ENCODE data around the gene PTPRE.

Gene PTPRE

GRCh38 chr10:127920306-127921074 lies 13.6 kb downstream of the PTPRE start:
- Mint-ChIP-seq H3K27ac (no peak overlapping the region), H3K4me3 (no peak overlapping the region), H3K27me3 (ENCODE audit: low read depth) (no peaks in the 10 kb centered on the region), H3K9me3 (peaks cover 5% of the 10 kb centered on the region), H3K4me1 (ENCODE audit: low read depth) (peaks cover 8% of the 10 kb centered on the region), H3K36me3 (ENCODE audit: low read depth) (no peaks in the 10 kb centered on the region)
- DNase-seq (ENCODE audit: low spot score), result no peak

GRCh38 chr10:127921075-127921752 lies 14.3 kb downstream of the PTPRE start:
- Mint-ChIP-seq H3K4me3 (no peak overlapping the region), H3K27ac (no peak overlapping the region), H3K27me3 (ENCODE audit: low read depth) (no peaks in the 10 kb centered on the region), H3K36me3 (ENCODE audit: low read depth) (no peaks in the 10 kb centered on the region), H3K9me3 (peaks cover 3% of the 10 kb centered on the region), H3K4me1 (ENCODE audit: low read depth) (peaks cover 8% of the 10 kb centered on the region)
- no peak for DNase-seq (ENCODE audit: low spot score)

GRCh38 chr10:127921753-127922145 lies 14.8 kb downstream of the PTPRE start:
- Mint-ChIP-seq H3K9me3 (no peaks in the 10 kb centered on the region), H3K4me1 (ENCODE audit: low read depth) (peaks cover 8% of the 10 kb centered on the region), H3K4me3 (no peak overlapping the region), H3K36me3 (ENCODE audit: low read depth) (no peaks in the 10 kb centered on the region), H3K27ac (no peak overlapping the region), H3K27me3 (ENCODE audit: low read depth) (peaks cover 2% of the 10 kb centered on the region)
- DNase-seq (ENCODE audit: low spot score), result no peak

GRCh38 chr10:127922206-127922605 lies 15.3 kb downstream of the PTPRE start:
- H3K4me3 Mint-ChIP-seq, result no peak overlapping the region
- H3K36me3 Mint-ChIP-seq (ENCODE audit: low read depth), result no peaks in the 10 kb centered on the region
- H3K27me3 Mint-ChIP-seq (ENCODE audit: low read depth), result peaks cover 2% of the 10 kb centered on the region
- H3K9me3 Mint-ChIP-seq, result no peaks in the 10 kb centered on the region
- no peak overlapping the region for H3K27ac Mint-ChIP-seq
- DNase-seq (ENCODE audit: low spot score), result no peak
- H3K4me1 Mint-ChIP-seq (ENCODE audit: low read depth), result peaks cover 8% of the 10 kb centered on the region

- Mint-ChIP-seq H3K27ac (no peak overlapping the region), H3K27me3 (ENCODE audit: low read depth) (peaks cover 2% of the 10 kb centered on the region), H3K4me1 (ENCODE audit: low read depth) (peaks cover 8% of the 10 kb centered on the region), H3K9me3 (no peaks in the 10 kb centered on the region), H3K36me3 (ENCODE audit: low read depth) (no peaks in the 10 kb centered on the region), H3K4me3 (no peak overlapping the region)
- no peak for DNase-seq (ENCODE audit: low spot score)
Observed at GRCh38 chr10:127922675-127923366, 15.9 kb downstream of the PTPRE start.

- no peak for DNase-seq (ENCODE audit: low spot score)
- no peak overlapping the region for H3K27ac Mint-ChIP-seq
- H3K27me3 Mint-ChIP-seq (ENCODE audit: low read depth), result peaks cover 2% of the 10 kb centered on the region
- H3K4me3 Mint-ChIP-seq, result no peak overlapping the region
- H3K9me3 Mint-ChIP-seq, result no peaks in the 10 kb centered on the region
- peaks cover 8% of the 10 kb centered on the region for H3K4me1 Mint-ChIP-seq (ENCODE audit: low read depth)
- H3K36me3 Mint-ChIP-seq (ENCODE audit: low read depth), result no peaks in the 10 kb centered on the region
Observed at GRCh38 chr10:127923646-127924045, 16.7 kb downstream of the PTPRE start.

- H3K4me3 Mint-ChIP-seq, result no peak overlapping the region
- H3K36me3 Mint-ChIP-seq (ENCODE audit: low read depth), result no peaks in the 10 kb centered on the region
- H3K27ac Mint-ChIP-seq, result no peak overlapping the region
- no peaks in the 10 kb centered on the region for H3K9me3 Mint-ChIP-seq
- peaks cover 2% of the 10 kb centered on the region for H3K27me3 Mint-ChIP-seq (ENCODE audit: low read depth)
- no peaks in the 10 kb centered on the region for H3K4me1 Mint-ChIP-seq (ENCODE audit: low read depth)
- no peak for DNase-seq (ENCODE audit: low spot score)
Observed at GRCh38 chr10:127925471-127926207, 18.7 kb downstream of the PTPRE start.

- H3K27me3 Mint-ChIP-seq (ENCODE audit: low read depth), result peaks cover 3% of the 10 kb centered on the region
- H3K27ac Mint-ChIP-seq, result no peak overlapping the region
- no peak overlapping the region for H3K4me3 Mint-ChIP-seq
- H3K9me3 Mint-ChIP-seq, result no peaks in the 10 kb centered on the region
- no peaks in the 10 kb centered on the region for H3K4me1 Mint-ChIP-seq (ENCODE audit: low read depth)
- H3K36me3 Mint-ChIP-seq (ENCODE audit: low read depth), result no peaks in the 10 kb centered on the region
- DNase-seq (ENCODE audit: low spot score), result no peak
Observed at GRCh38 chr10:127926455-127926854, 19.6 kb downstream of the PTPRE start.

GRCh38 chr10:127928021-127928806 lies 21.3 kb downstream of the PTPRE start:
- Mint-ChIP-seq H3K4me3 (no peak overlapping the region), H3K36me3 (ENCODE audit: low read depth) (no peaks in the 10 kb centered on the region), H3K27ac (no peak overlapping the region), H3K27me3 (ENCODE audit: low read depth) (peaks cover 3% of the 10 kb centered on the region), H3K9me3 (no peaks in the 10 kb centered on the region), H3K4me1 (ENCODE audit: low read depth) (no peaks in the 10 kb centered on the region)
- no peak for DNase-seq (ENCODE audit: low spot score)

- Mint-ChIP-seq H3K27me3 (ENCODE audit: low read depth) (peaks cover 2% of the 10 kb centered on the region), H3K27ac (no peak overlapping the region), H3K4me3 (no peak overlapping the region), H3K4me1 (ENCODE audit: low read depth) (no peaks in the 10 kb centered on the region), H3K9me3 (no peaks in the 10 kb centered on the region), H3K36me3 (ENCODE audit: low read depth) (no peaks in the 10 kb centered on the region)
- DNase-seq (ENCODE audit: low spot score), result no peak
Observed at GRCh38 chr10:127932521-127933270, 25.8 kb downstream of the PTPRE start.

- H3K27ac Mint-ChIP-seq, result no peak overlapping the region
- H3K36me3 Mint-ChIP-seq (ENCODE audit: low read depth), result no peaks in the 10 kb centered on the region
- no peaks in the 10 kb centered on the region for H3K4me1 Mint-ChIP-seq (ENCODE audit: low read depth)
- peaks cover 2% of the 10 kb centered on the region for H3K27me3 Mint-ChIP-seq (ENCODE audit: low read depth)
- no peak overlapping the region for H3K4me3 Mint-ChIP-seq
- no peak for DNase-seq (ENCODE audit: low spot score)
- H3K9me3 Mint-ChIP-seq, result no peaks in the 10 kb centered on the region
Observed at GRCh38 chr10:127933271-127933670, 26.4 kb downstream of the PTPRE start.

- no peak overlapping the region for H3K27ac Mint-ChIP-seq
- H3K4me3 Mint-ChIP-seq, result no peak overlapping the region
- H3K27me3 Mint-ChIP-seq (ENCODE audit: low read depth), result peaks cover 2% of the 10 kb centered on the region
- no peak for DNase-seq (ENCODE audit: low spot score)
- no peaks in the 10 kb centered on the region for H3K36me3 Mint-ChIP-seq (ENCODE audit: low read depth)
- no peaks in the 10 kb centered on the region for H3K9me3 Mint-ChIP-seq
- no peaks in the 10 kb centered on the region for H3K4me1 Mint-ChIP-seq (ENCODE audit: low read depth)
Observed at GRCh38 chr10:127934383-127934782, 27.5 kb downstream of the PTPRE start.

Measured in T-helper 2 cell treated with Interferon-gamma antibody and Interleukin-4, amounts not matched to agents 5 μg/mL and 100 μg/mL, for 36 hours (primary cell).